Measurements from ENCODE around the gene IKZF2. TPM values are rescaled to one million over a fixed set of nuclear protein-coding genes. Genes with fewer than 3 reads are reported as not detected.

IKZF2 gene
- total RNA-seq, 1 donor from 2014 or later, result 29.2 TPM

DNA sequence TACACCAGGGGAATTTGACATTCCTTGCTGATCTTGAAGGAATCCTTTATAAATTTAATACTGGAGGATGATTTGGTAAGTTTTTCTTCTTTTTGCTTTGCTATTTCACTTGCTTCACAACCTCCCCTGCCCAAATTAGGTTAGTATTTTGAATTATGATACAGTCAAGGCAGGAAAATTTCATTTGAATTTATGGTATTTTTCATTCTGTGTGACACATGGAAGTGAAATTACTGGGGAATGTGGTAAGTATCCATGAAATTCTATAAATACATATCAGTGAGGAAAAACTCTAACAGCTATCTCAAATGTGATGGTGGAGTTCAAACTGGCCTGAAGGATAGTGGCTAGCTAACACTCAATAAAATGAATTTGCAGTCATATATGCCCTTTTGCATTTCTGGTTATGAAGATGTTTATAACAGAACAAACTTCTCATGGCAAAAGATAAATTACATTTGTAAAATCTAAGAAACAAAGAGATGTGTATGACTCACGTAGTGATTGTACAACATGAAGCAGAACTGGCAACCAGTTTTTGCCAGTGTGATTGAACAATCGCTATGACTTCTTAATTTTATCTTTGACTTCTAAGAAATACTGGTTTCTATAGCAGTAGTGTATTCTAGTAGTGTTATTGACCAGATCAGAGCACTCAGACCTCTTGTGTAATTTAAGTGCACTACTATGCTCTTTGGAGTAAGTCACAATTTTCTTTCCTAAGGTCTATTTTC is 152.6 kb downstream of the IKZF2 start:
- Histone ChIP-seq H3K36me3 (no peaks in the 10 kb centered on the region), H3K27ac (no peak overlapping the region), H3K9me3 (no peaks in the 10 kb centered on the region), H3K4me3 (no peak overlapping the region), H3K4me1 (peaks cover 16% of the 10 kb centered on the region), H3K27me3 (no peaks in the 10 kb centered on the region)
- DNase-seq (ENCODE audit: extremely low spot score in 2 of 2), result no peak
- TF ChIP-seq CTCF (IDR thresholded peaks at IDR 0.05) (no peak), POLR2A (IDR thresholded peaks at IDR 0.05) (no peak), POLR2AphosphoS5 (IDR thresholded peaks at IDR 0.05; ENCODE audit: insufficient read depth in 1 of 2, low read depth in 1 of 2) (no peak)
- intact Hi-C loops (cut with DNase I), result no loop called here

DNA sequence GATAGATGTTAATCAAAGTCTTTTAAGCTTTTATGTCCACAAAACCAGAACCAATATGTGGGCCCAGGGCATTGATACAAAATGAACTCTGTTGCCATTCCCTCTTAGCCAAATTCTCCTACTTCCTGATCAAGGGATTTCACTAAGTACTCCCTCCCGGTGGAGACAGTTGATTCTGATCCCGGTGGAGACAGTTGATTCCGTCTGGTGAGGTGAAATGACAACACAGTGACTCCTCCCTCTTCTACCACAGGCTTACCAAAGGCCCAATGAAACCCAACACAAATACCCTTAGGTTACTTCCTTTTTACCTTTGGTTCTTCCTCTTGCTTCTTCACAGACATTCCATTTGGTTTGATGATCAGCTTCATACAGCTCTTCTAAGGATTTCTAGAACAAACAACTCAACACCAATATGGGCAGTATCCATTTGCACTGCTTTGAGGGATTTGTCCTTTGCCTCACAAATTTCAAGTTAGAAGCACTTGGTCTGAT is 153.8 kb downstream of the IKZF2 start:
- no peak for DNase-seq (ENCODE audit: extremely low spot score in 2 of 2)
- no peaks in the 10 kb centered on the region for H3K27me3 ChIP-seq
- no peaks in the 10 kb centered on the region for H3K36me3 ChIP-seq
- H3K27ac ChIP-seq, result no peak overlapping the region
- intact Hi-C loops (cut with DNase I), result no loop called here
- no peaks in the 10 kb centered on the region for H3K9me3 ChIP-seq
- H3K4me1 ChIP-seq, result peaks cover 16% of the 10 kb centered on the region
- H3K4me3 ChIP-seq, result no peak overlapping the region
- TF ChIP-seq CTCF (IDR thresholded peaks at IDR 0.05) (no peak), POLR2A (IDR thresholded peaks at IDR 0.05) (no peak), POLR2AphosphoS5 (IDR thresholded peaks at IDR 0.05; ENCODE audit: insufficient read depth in 1 of 2, low read depth in 1 of 2) (no peak)

DNA sequence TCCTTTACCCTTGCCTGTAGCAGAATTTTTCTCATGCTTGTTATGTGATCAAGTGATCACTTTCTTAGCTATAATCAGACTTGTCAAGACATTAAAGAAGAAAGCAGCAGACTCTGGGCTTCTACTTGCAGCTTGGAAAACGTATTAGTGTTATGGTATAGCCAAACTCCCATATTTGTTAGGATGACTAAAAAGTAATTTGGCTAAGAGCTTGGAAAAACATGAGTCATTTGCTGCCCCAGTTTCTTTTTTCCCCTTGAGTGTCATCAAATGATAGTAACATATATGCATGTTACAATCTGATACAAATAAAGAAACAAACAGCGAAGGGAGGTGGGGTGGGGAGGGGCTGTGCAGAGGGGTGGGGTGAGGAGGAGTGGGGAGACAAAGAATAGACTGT is 155.5 kb downstream of the IKZF2 start:
- no peak overlapping the region for H3K27ac ChIP-seq
- H3K9me3 ChIP-seq, result no peaks in the 10 kb centered on the region
- no peak for DNase-seq (ENCODE audit: extremely low spot score in 2 of 2)
- intact Hi-C loops (cut with DNase I), result no loop called here
- TF ChIP-seq POLR2AphosphoS5 (IDR thresholded peaks at IDR 0.05; ENCODE audit: insufficient read depth in 1 of 2, low read depth in 1 of 2) (no peak), CTCF (IDR thresholded peaks at IDR 0.05) (no peak), POLR2A (IDR thresholded peaks at IDR 0.05) (no peak)
- H3K4me3 ChIP-seq, result no peak overlapping the region
- no peaks in the 10 kb centered on the region for H3K27me3 ChIP-seq
- H3K36me3 ChIP-seq, result no peaks in the 10 kb centered on the region
- H3K4me1 ChIP-seq, result peaks cover 2% of the 10 kb centered on the region

DNA sequence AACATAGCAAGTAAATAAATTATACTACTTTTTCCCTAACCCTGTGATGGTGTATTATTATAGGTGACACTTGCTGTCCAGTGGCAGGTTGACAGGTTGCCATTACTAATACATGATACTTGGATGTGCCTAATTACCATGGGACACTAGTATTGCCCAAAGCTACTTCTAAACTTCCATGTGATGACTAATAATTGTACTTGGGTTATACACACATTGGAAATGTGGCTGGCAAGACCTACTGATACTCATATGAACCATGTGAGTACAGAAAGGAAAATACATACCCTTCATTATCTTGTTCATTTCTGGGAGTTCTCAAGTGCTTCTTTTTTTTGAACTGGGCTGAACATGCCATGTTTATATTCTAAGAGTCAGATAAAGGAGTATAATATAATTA is 156.4 kb downstream of the IKZF2 start:
- Histone ChIP-seq H3K4me1 (no peaks in the 10 kb centered on the region), H3K4me3 (no peak overlapping the region), H3K9me3 (no peaks in the 10 kb centered on the region), H3K27ac (no peak overlapping the region), H3K27me3 (no peaks in the 10 kb centered on the region), H3K36me3 (no peaks in the 10 kb centered on the region)
- TF ChIP-seq POLR2AphosphoS5 (IDR thresholded peaks at IDR 0.05; ENCODE audit: insufficient read depth in 1 of 2, low read depth in 1 of 2) (no peak), CTCF (IDR thresholded peaks at IDR 0.05) (no peak), POLR2A (IDR thresholded peaks at IDR 0.05) (no peak)
- intact Hi-C loops (cut with DNase I), result no loop called here
- no peak for DNase-seq (ENCODE audit: extremely low spot score in 2 of 2)

- intact Hi-C loops (cut with DNase I), result no loop called here
- no peak for DNase-seq (ENCODE audit: extremely low spot score in 2 of 2)
- no peaks in the 10 kb centered on the region for H3K9me3 ChIP-seq
- H3K36me3 ChIP-seq, result no peaks in the 10 kb centered on the region
- H3K27me3 ChIP-seq, result no peaks in the 10 kb centered on the region
- H3K4me1 ChIP-seq, result no peaks in the 10 kb centered on the region
- TF ChIP-seq POLR2AphosphoS5 (IDR thresholded peaks at IDR 0.05; ENCODE audit: insufficient read depth in 1 of 2, low read depth in 1 of 2) (no peak), POLR2A (IDR thresholded peaks at IDR 0.05) (no peak), CTCF (IDR thresholded peaks at IDR 0.05) (no peak)
- no peak overlapping the region for H3K4me3 ChIP-seq
- H3K27ac ChIP-seq, result no peak overlapping the region
Measured at GRCh38 chr2:212991120-212991519, 160.3 kb downstream of the IKZF2 start.
